Astrocyte (in vitro differentiated cells and primary cell): ENCODE results near the gene SCAI. TPM values are rescaled to one million over a fixed set of nuclear protein-coding genes. Genes with fewer than 3 reads are reported as not detected.

Experiments used
- DNase-seq: peaks from one replicate; pipeline ENCODE4 v3.0.0-alpha.2; 2010; ENCODE audit warnings: low read depth
- FAIRE-seq: peaks from 2 replicates; lab custom pipeline; 2011; peaks lifted over from hg19 to GRCh38; lab: Jason Lieb, UNC
- H2AFZ ChIP-seq: 2 replicates; pipeline ENCODE4 v1.6.0; 2012; ENCODE audit warnings: low read depth, low read length, inconsistent platforms
- H3K27ac ChIP-seq: 2 replicates; pipeline ENCODE4 v1.5.1; 2011; ENCODE audit warnings: low read depth, low read length, inconsistent platforms
- H3K27me3 ChIP-seq: 2 replicates; pipeline ENCODE4 v1.6.0; 2011; ENCODE audit warnings: low read length, inconsistent platforms; ENCODE audit not compliant: insufficient read depth
- H3K36me3 ChIP-seq: 2 replicates; pipeline ENCODE4 v1.5.1; 2011; ENCODE audit warnings: low read length, inconsistent platforms; ENCODE audit not compliant: insufficient read depth
- H3K4me1 ChIP-seq: 2 replicates; pipeline ENCODE4 v1.5.1; 2011; ENCODE audit warnings: low read length, inconsistent platforms; ENCODE audit not compliant: insufficient read depth
- H3K4me2 ChIP-seq: 2 replicates; pipeline ENCODE4 v1.6.0; 2012; ENCODE audit warnings: low read length, inconsistent platforms
- H3K4me3 ChIP-seq: 2 replicates; pipeline ENCODE4 v1.5.1; 2011; ENCODE audit warnings: low read depth, mild to moderate bottlenecking, low read length, inconsistent platforms; ENCODE audit not compliant: insufficient read depth
- H3K79me2 ChIP-seq: 2 replicates; pipeline ENCODE4 v1.6.0; 2012; ENCODE audit warnings: mild to moderate bottlenecking, low read length, inconsistent platforms; ENCODE audit not compliant: insufficient read depth
- H3K9ac ChIP-seq: 2 replicates; pipeline ENCODE4 v1.6.0; 2012; ENCODE audit warnings: mild to moderate bottlenecking, low read length, inconsistent platforms
- H3K9me3 ChIP-seq: 2 replicates; pipeline ENCODE4 v1.5.1; 2012; ENCODE audit warnings: low read depth, mild to moderate bottlenecking, low read length, inconsistent platforms; ENCODE audit not compliant: insufficient read depth
- H4K20me1 ChIP-seq: 2 replicates; pipeline ENCODE4 v1.6.0; 2012; ENCODE audit warnings: low read length, inconsistent platforms; ENCODE audit not compliant: insufficient read depth
- H3K27ac Mint-ChIP-seq: one replicate; pipeline ENCODE4 v1.8.0; 2021; ENCODE audit warnings: mild to moderate bottlenecking, mixed read lengths; ENCODE audit not compliant: unreplicated experiment
- H3K27me3 Mint-ChIP-seq: one replicate; pipeline ENCODE4 v1.8.0; 2021; ENCODE audit warnings: low read depth, mixed read lengths; ENCODE audit not compliant: unreplicated experiment
- H3K36me3 Mint-ChIP-seq: one replicate; pipeline ENCODE4 v1.8.0; 2021; ENCODE audit warnings: low read depth, mixed read lengths; ENCODE audit not compliant: unreplicated experiment
- H3K4me1 Mint-ChIP-seq: one replicate; pipeline ENCODE4 v1.8.0; 2021; ENCODE audit warnings: low read depth, mixed read lengths; ENCODE audit not compliant: unreplicated experiment
- H3K4me3 Mint-ChIP-seq: one replicate; pipeline ENCODE4 v1.8.0; 2021; ENCODE audit warnings: mild to moderate bottlenecking, moderate library complexity, mixed read lengths; ENCODE audit not compliant: unreplicated experiment
- H3K9me3 Mint-ChIP-seq: one replicate; pipeline ENCODE4 v1.8.0; 2021; ENCODE audit warnings: mild to moderate bottlenecking, mixed read lengths; ENCODE audit not compliant: unreplicated experiment
- CTCF ChIP-seq: IDR thresholded peaks from 2 replicates; pipeline ENCODE4 v1.5.1; 2011; ENCODE audit warnings: low read depth, mild to moderate bottlenecking, inconsistent platforms, low read length, moderate library complexity; ENCODE audit not compliant: insufficient read depth
- EZH2 ChIP-seq: IDR thresholded peaks from 2 replicates; pipeline ENCODE4 v1.6.1; 2012; ENCODE audit warnings: mild to moderate bottlenecking, low read length, inconsistent platforms; ENCODE audit not compliant: insufficient read depth
- total RNA-seq: library from RNA; stranded (reverse); gene quantifications from 2 replicates; pipeline ENCODE4 v1.2.1, GENCODE V29; 2021

Gene SCAI
- total RNA-seq, 1 donor from 2014 or later = 6.8 TPM

DNA sequence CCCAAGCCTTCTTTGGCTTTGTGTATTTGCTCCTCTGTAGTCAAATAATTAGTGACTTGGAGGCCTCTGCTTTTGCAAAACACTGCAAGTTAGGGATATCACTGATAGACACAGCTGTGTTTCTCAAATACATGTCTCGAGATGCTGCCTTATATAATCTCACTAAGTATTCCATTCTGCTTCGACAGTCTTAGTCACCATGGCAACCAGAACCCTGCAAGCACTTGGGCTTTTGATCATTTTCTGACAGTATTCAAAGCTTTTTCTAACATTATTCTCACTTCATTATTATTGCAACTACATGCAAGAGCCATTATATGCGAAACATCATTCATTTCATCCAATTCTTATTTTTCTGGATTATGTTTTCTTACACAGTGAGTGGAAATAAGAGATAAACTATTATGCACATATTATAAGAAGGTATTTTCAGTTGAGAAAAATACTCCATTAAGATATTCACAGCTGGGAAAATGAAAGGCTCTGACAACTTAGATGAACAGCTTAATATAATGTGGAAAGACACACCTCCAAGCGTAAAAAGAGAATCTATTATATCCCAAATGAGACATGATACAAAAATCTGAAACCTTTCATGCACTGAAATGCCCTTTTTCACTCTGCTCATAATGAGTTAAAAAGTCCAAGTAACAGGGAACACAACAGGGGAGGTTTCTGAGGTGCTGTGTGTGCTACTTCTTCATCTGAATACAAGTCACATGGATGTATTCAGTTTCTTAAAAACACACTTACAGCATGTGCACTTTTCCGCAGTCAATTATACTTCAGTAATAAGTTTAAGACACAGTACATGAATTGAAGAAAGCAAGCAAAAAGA is 93.9 kb downstream of the SCAI start:
- Histone ChIP-seq H3K27me3 (no peaks in the 10 kb centered on the region), H3K27ac (no peak overlapping the region), H3K36me3 (no peaks in the 10 kb centered on the region), H3K9me3 (no peaks in the 10 kb centered on the region), H3K4me2 (no peak overlapping the region), H4K20me1 (no peaks in the 10 kb centered on the region), H2AFZ (no peak overlapping the region), H3K79me2 (no peaks in the 10 kb centered on the region), H3K4me1 (no peaks in the 10 kb centered on the region), H3K9ac (no peak overlapping the region), H3K4me3 (no peak overlapping the region)
- FAIRE-seq = no peak
- Mint-ChIP-seq H3K36me3 (peaks cover 2% of the 10 kb centered on the region), H3K27ac (no peak overlapping the region), H3K27me3 (no peaks in the 10 kb centered on the region), H3K4me1 (peaks cover 3% of the 10 kb centered on the region), H3K4me3 (no peak overlapping the region), H3K9me3 (no peaks in the 10 kb centered on the region)
- DNase-seq = peak; percentile 5
- TF ChIP-seq EZH2 (no peak), CTCF (no peak)

- H3K4me3 Mint-ChIP-seq = no peak overlapping the region
- TF ChIP-seq EZH2 (no peak), CTCF (no peak)
- no peak overlapping the region for H3K27ac Mint-ChIP-seq
- H3K36me3 Mint-ChIP-seq = peaks cover 4% of the 10 kb centered on the region
- Histone ChIP-seq H3K4me2 (no peak overlapping the region), H3K27ac (no peak overlapping the region), H2AFZ (no peak overlapping the region), H3K27me3 (no peaks in the 10 kb centered on the region), H4K20me1 (no peaks in the 10 kb centered on the region), H3K36me3 (no peaks in the 10 kb centered on the region), H3K9me3 (no peaks in the 10 kb centered on the region), H3K79me2 (no peaks in the 10 kb centered on the region), H3K9ac (no peak overlapping the region), H3K4me3 (no peak overlapping the region), H3K4me1 (no peaks in the 10 kb centered on the region)
- H3K4me1 Mint-ChIP-seq = no peaks in the 10 kb centered on the region
- FAIRE-seq (no peak), DNase-seq (no peak)
- no peaks in the 10 kb centered on the region for H3K27me3 Mint-ChIP-seq
- H3K9me3 Mint-ChIP-seq = no peaks in the 10 kb centered on the region
Observed at GRCh38 chr9:125043631-125044030, 99.7 kb downstream of the SCAI start.

- no peaks in the 10 kb centered on the region for H3K4me1 ChIP-seq
- Mint-ChIP-seq H3K36me3 (peaks cover 4% of the 10 kb centered on the region), H3K4me3 (no peak overlapping the region), H3K27me3 (no peaks in the 10 kb centered on the region), H3K9me3 (no peaks in the 10 kb centered on the region), H3K27ac (no peak overlapping the region), H3K4me1 (no peaks in the 10 kb centered on the region)
- H2AFZ ChIP-seq = no peak overlapping the region
- no peak for TF ChIP-seq CTCF
- no peak for TF ChIP-seq EZH2
- no peaks in the 10 kb centered on the region for H3K79me2 ChIP-seq
- no peak for DNase-seq
- H3K4me2 ChIP-seq = no peak overlapping the region
- no peak overlapping the region for H3K27ac ChIP-seq
- no peak for FAIRE-seq
- no peak overlapping the region for H3K9ac ChIP-seq
- H3K9me3 ChIP-seq = no peaks in the 10 kb centered on the region
- H4K20me1 ChIP-seq = no peaks in the 10 kb centered on the region
- H3K4me3 ChIP-seq = no peak overlapping the region
- no peaks in the 10 kb centered on the region for H3K36me3 ChIP-seq
- H3K27me3 ChIP-seq = no peaks in the 10 kb centered on the region
Observed at GRCh38 chr9:125043148-125043547, 100.2 kb downstream of the SCAI start.
